GM19328 (cell line): ENCODE measurements around the gene PDE2A.

Experiments used
- ATAC-seq: cut with Tn5 transposase; IDR thresholded peaks from one replicate; pipeline ENCODE4 v1.9.1; 2021; ENCODE audit warnings: mild to moderate bottlenecking, moderate library complexity; ENCODE audit not compliant: unreplicated experiment

The PDE2A gene

GRCh38 chr11:72621008-72621610, 53.1 kb downstream of the PDE2A start:
- ATAC-seq = no peak

- no peak for ATAC-seq
These were observed 55.4 kb downstream of the PDE2A start for GRCh38 chr11:72618803-72619202.

- ATAC-seq = no peak
These were observed 57.0 kb downstream of the PDE2A start for GRCh38 chr11:72617080-72617762.

- ATAC-seq = no peak
These were observed 57.6 kb downstream of the PDE2A start for GRCh38 chr11:72616655-72617054.

GRCh38 chr11:72615329-72615728, 58.9 kb downstream of the PDE2A start:
- no peak for ATAC-seq

DNA sequence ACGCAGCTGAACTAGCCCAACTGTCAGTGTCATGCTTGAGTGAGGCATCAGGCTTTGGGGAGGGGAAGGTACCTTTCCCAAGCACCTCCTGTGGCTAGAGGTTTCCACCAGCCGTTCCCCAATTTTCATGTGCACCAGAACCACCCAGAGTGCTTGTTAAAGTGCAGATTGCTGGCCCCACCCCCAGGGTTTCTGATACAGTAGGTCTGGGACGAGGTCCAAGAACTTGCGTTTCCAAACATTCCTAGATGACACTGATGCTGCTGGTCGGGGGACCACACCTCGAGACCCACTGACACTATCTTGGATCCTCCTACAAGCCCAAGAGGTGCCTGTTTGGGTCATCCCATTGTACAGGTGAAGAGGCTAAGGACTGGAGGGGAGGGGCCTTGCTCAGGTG, 59.8 kb downstream of the PDE2A start:
- ATAC-seq = no peak

DNA sequence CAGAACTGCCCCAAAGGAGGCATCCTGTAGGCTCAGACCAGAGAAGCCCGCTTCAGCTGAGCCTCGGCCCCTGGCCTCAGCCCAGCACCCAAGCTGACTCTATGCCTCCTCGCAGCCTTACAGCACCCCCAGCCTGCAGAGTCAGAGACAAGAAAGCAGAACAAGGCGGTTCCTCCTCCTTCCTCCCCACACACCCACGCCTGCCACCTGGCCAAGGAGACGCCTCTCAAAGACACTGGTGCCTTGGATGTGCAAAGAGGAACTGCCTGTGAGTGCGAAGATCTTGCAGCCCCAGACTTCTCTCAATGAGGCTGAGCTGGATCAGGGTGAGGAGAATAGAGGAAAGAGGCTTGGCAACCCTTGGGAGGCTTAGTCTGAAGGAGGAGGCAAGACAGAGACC, 60.2 kb downstream of the PDE2A start:
- ATAC-seq = peak; percentile 83

- no peak for ATAC-seq
These were observed 60.8 kb downstream of the PDE2A start for GRCh38 chr11:72613450-72613849.

DNA sequence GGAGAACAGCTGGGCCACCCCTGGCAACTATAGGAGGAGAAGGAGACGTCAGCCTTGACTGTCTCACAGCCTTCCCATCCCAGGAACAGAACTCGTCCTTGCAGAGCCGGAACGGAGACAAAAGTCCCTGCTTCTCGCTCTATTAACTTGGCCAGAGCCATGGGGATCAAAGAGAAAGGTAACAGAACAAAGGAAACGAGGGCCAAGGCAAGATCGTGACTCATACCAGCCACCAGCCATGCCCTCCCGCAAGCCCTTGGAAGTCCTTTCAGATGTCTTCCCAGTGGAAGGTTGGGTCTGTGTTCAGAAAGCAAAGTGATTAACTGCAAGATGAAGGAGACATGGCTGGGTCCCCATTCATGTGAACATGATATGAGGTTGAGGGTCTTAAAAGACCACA, 64.7 kb downstream of the PDE2A start:
- ATAC-seq = no peak

GRCh38 chr11:72609045-72609444, 65.2 kb downstream of the PDE2A start:
- ATAC-seq = no peak

DNA sequence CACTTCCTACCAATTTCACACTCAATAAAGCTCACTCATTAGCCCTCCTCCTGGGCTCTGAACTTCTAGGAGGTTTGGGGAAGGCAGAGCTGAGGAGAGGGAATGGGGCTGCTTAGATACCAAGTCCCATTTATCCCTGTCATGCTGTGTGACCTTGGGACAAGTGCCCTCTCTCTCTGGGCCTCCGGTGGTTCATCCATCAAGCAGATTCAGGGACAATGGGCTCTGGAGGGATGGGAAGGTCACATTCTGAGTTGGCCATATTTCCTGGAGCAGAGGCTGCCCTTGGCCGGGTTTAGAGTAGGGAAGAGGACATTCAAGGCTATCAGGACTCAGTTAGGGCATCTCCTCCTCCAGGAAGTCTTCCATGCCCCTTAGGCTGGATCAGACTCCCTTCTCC, 66.7 kb downstream of the PDE2A start:
- no peak for ATAC-seq

GRCh38 chr11:72606748-72607468, 67.3 kb downstream of the PDE2A start:
- no peak for ATAC-seq

DNA sequence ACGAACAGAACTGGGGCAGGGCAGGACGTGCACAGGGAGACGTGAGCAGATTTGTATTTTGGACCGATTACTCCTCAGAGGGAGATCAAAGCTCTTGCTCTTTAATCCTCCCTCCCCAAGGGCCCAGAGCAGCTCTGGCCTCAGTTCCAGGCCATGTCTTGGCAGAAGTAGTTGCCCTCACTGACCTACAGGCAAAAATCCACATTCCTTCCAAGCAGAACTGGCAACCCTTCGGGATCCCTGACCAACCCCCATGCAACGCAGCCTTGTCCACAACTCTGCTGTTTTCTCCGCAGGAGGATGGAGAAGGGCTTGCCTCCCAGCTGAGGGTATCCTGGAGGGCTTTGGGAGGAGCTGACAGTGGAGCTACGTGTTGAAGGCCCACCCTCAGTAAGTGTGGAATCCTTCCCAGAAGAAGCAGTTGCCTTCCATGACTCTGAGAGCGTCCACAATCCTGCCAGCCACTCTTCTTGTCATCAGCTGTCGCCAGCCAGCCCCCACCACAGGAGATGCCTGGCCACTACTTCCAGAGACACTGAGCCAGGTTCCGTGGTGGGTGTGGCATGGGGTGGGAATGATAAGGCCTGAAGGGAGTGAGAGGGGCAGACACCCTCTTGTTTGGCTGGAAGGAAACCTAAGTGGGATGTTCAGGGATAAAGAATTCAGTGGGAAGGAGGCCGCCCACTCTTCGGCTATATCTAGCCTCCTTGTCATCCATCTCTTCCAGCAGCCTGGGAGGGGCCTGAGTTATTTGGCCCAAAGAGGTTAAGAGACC, 68.1 kb downstream of the PDE2A start:
- no peak for ATAC-seq

- ATAC-seq = no peak
These were observed 70.0 kb downstream of the PDE2A start for GRCh38 chr11:72604256-72604655.

GRCh38 chr11:72602250-72602904, 71.8 kb downstream of the PDE2A start:
- no peak for ATAC-seq

- ATAC-seq = no peak
These were observed 73.7 kb downstream of the PDE2A start for GRCh38 chr11:72600557-72600956.

DNA sequence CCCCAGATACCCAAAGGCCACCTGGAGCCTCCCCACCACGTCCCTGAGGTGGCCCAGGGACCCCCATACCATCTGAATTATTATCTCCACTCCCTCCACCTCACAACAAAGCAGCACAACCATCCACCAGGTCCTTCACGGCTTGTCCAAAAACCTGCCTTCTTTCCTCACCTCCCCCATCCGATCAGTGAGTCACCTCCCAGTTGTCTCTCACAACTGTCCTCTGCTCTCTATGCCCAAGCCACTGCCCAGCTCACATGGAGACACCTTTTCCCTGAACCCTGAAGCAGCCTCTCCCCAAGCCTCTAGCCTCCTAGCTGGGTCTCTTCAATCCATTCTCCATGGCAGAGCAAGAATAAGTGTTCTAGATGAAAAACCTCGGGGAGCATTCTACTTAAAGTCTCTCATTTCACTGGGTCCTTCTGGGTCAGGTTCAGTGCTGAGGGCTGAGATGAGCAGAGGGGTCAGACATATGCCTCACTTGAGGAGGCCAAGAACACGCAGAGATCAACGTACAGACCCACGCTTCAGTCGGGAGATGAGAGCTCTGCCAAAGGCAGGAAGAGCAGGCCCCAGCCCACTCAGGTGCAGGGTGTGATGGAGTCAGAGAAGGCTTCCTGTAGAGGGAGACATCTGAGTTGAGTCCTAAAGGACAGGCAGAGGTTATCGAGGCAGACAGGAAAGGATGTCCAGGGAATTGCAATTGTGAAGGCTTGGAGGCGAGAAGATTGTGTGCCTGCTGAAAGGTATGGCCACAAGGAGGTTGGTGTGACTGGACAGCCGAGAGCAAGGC, 74.7 kb downstream of the PDE2A start:
- no peak for ATAC-seq

DNA sequence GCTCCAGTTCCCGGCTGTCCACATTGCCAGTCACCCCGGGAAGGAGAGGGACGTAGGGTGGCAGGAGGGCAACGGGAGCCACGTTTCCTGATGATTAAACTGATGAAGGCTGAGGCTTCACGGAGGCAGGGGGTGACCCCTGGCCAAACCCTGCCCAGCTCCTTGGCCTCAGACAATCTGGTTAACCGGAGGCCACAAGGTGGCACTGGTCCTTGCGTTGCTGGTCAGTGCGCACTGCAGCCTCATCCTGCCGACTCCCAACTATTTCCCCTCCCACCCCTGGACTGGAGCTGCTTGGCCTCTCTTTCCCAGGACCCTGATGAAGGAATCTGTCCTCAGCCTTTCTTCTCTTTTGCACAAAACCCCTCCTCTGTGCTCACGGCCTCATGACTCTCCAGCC, 75.3 kb downstream of the PDE2A start:
- ATAC-seq = no peak

- ATAC-seq = no peak
These were observed 75.8 kb downstream of the PDE2A start for GRCh38 chr11:72598466-72598865.

DNA sequence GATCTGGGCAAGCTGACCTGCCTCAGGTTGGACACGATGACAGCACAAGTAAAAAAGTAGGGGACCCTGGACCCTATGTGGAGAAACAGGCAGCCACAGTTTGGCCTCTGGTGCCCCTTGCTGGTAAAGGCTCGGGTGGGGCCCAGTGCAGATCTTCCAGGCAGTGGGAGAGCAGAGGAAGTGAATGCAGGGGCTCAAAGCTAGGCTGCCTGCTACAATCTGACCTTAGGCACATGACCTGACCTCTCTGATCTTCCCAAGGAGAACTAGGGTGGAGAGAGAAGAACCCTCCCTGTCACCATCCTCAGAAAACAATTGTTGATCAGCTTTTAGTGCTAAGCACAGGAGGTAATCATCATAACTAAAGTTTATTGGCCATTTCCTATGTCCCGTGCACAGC, 76.5 kb downstream of the PDE2A start:
- ATAC-seq = no peak
